ENCODE results near the gene TRAK1.
A peak's percentile ranks its signal among the peaks of the same experiment; 100 is the strongest.

The TRAK1 gene

GRCh38 chr3:42081838-42082473, 9.2 kb upstream of the TRAK1 start:
- no peak for DNase-seq (ENCODE audit: extremely low spot score)
- ChIA-PET POLR2A (no interaction called here), CTCF (no interaction called here)
- TF ChIP-seq LEF1 (IDR thresholded peaks at IDR 0.05; ENCODE audit: borderline replicate concordance) (no peak), CTBP1 (IDR thresholded peaks at IDR 0.05; ENCODE audit: borderline replicate concordance) (no peak), ARNT (IDR thresholded peaks at IDR 0.05) (no peak), TARDBP (IDR thresholded peaks at IDR 0.05) (no peak), NFRKB (IDR thresholded peaks at IDR 0.05) (no peak), ZNF384 (IDR thresholded peaks at IDR 0.05) (no peak), PKNOX1 (IDR thresholded peaks at IDR 0.05) (no peak), SP1 (IDR thresholded peaks at IDR 0.05) (no peak), L3MBTL2 (conservative IDR thresholded peaks at IDR 0.05) (no peak), FOXK2 (IDR thresholded peaks at IDR 0.05) (no peak), FOXA1 (IDR thresholded peaks at IDR 0.05) (no peak), SUZ12 (IDR thresholded peaks at IDR 0.05) (no peak), BHLHE40 (IDR thresholded peaks at IDR 0.05; ENCODE audit: borderline replicate concordance) (no peak), FOXM1 (IDR thresholded peaks at IDR 0.05; ENCODE audit: borderline replicate concordance) (no peak), ELF4 (IDR thresholded peaks at IDR 0.05) (no peak), HDGF (IDR thresholded peaks at IDR 0.05; ENCODE audit: borderline replicate concordance) (no peak)

GRCh38 chr3:42084586-42084985, 6.6 kb upstream of the TRAK1 start:
- POLR2A ChIA-PET: no interaction called here
- TF ChIP-seq ELF4 (IDR thresholded peaks at IDR 0.05): no peak
- TF ChIP-seq ZNF384 (IDR thresholded peaks at IDR 0.05): 0 out of 2 replicates have a peak, but pooled peaks have one; percentile 33
- DNase-seq (ENCODE audit: extremely low spot score): no peak
- CTCF ChIA-PET: no interaction called here

- CTCF ChIA-PET: interaction anchor here (1.3 kb wide), 1 partner anchor 105 kb away, joined by 3 read pairs; no protein-coding TSS in a partner anchor
- POLR2A ChIA-PET: no interaction called here
- DNase-seq (ENCODE audit: extremely low spot score): no peak
- TF ChIP-seq FOXA1 (IDR thresholded peaks at IDR 0.05): no peak
- TF ChIP-seq NFRKB (IDR thresholded peaks at IDR 0.05): no peak
- TF ChIP-seq LEF1 (IDR thresholded peaks at IDR 0.05; ENCODE audit: borderline replicate concordance): no peak
- no peak for TF ChIP-seq ZNF384 (IDR thresholded peaks at IDR 0.05)
- TF ChIP-seq L3MBTL2 (conservative IDR thresholded peaks at IDR 0.05): no peak
- no peak for TF ChIP-seq FOXK2 (IDR thresholded peaks at IDR 0.05)
- TF ChIP-seq CTBP1 (IDR thresholded peaks at IDR 0.05; ENCODE audit: borderline replicate concordance): no peak
- no peak for TF ChIP-seq BHLHE40 (IDR thresholded peaks at IDR 0.05; ENCODE audit: borderline replicate concordance)
- no peak for TF ChIP-seq SUZ12 (IDR thresholded peaks at IDR 0.05)
- no peak for TF ChIP-seq ELF4 (IDR thresholded peaks at IDR 0.05)
- TF ChIP-seq FOXM1 (IDR thresholded peaks at IDR 0.05; ENCODE audit: borderline replicate concordance): no peak
- TF ChIP-seq HDGF (IDR thresholded peaks at IDR 0.05; ENCODE audit: borderline replicate concordance): no peak
- no peak for TF ChIP-seq PKNOX1 (IDR thresholded peaks at IDR 0.05)
- TF ChIP-seq SP1 (IDR thresholded peaks at IDR 0.05): no peak
Measured at GRCh38 chr3:42085641-42086376, 5.3 kb upstream of the TRAK1 start.

- TF ChIP-seq ZNF384 (IDR thresholded peaks at IDR 0.05) (no peak), TARDBP (IDR thresholded peaks at IDR 0.05) (no peak), FOXA1 (IDR thresholded peaks at IDR 0.05) (no peak), L3MBTL2 (conservative IDR thresholded peaks at IDR 0.05) (no peak), HDGF (IDR thresholded peaks at IDR 0.05; ENCODE audit: borderline replicate concordance) (no peak), NFRKB (IDR thresholded peaks at IDR 0.05) (no peak), BHLHE40 (IDR thresholded peaks at IDR 0.05; ENCODE audit: borderline replicate concordance) (no peak)
- CTCF ChIA-PET: no interaction called here
- POLR2A ChIA-PET: no interaction called here
- no peak for DNase-seq (ENCODE audit: extremely low spot score)
Measured at GRCh38 chr3:42088803-42089530, 2.2 kb upstream of the TRAK1 start.

GRCh38 chr3:42092006-42092405, 849 bp downstream of the TRAK1 start:
- no peak for DNase-seq (ENCODE audit: extremely low spot score)
- CTCF ChIA-PET: no interaction called here
- POLR2A ChIA-PET: interaction anchor here (1.0 kb wide), 1 partner anchor 17 kb away, joined by 3 read pairs; no protein-coding TSS in a partner anchor
- TF ChIP-seq FOXA1 (IDR thresholded peaks at IDR 0.05) (no peak), NFRKB (IDR thresholded peaks at IDR 0.05) (no peak), SP1 (IDR thresholded peaks at IDR 0.05) (no peak), FOXK2 (IDR thresholded peaks at IDR 0.05) (no peak), ARNT (IDR thresholded peaks at IDR 0.05) (no peak), ZNF384 (IDR thresholded peaks at IDR 0.05) (no peak)

- POLR2A ChIA-PET: no interaction called here
- CTCF ChIA-PET: no interaction called here
- DNase-seq (ENCODE audit: extremely low spot score): no peak
- TF ChIP-seq FOXM1 (IDR thresholded peaks at IDR 0.05; ENCODE audit: borderline replicate concordance) (no peak), ARNT (IDR thresholded peaks at IDR 0.05) (no peak), ZNF384 (IDR thresholded peaks at IDR 0.05) (no peak), ELF4 (IDR thresholded peaks at IDR 0.05) (no peak)
Measured at GRCh38 chr3:42094128-42094527, 3.0 kb downstream of the TRAK1 start.

All from HEK293T (cell line).